HepG2 (cell line): Measurements from ENCODE around the gene CAMTA1. TPM values are rescaled to one million over a fixed set of nuclear protein-coding genes. Genes with fewer than 3 reads are reported as not detected.

Source experiments
- ATAC-seq: fragments of 200-7000 bp; cut with Tn5 transposase; 3 replicates; pipeline ENCODE4 v1.9.1; 2020; ENCODE audit warnings: mild to moderate bottlenecking, moderate library complexity
- BruUV-seq: library from RNA; stranded (reverse); fragments of 400-500 nt; replicated peaks from 2 replicates; lab custom pipeline; 2021; lab: Mats Ljungman, UMichigan
- CTCF ChIA-PET: fragments of 300-600 bp; formaldehyde crosslinking; extraction: SDS; loops from one replicate; lab custom pipeline; 2021; ENCODE audit warnings: low total read pairs, inconsistent platforms, low intra/inter-chr PET ratio; lab: Yijun Ruan, JAX
- POLR2A ChIA-PET: fragments of 350-600 bp; sonication (Branson Sonifier 250); formaldehyde crosslinking; loops from one replicate; lab custom pipeline; 2020; ENCODE audit warnings: antibody characterized with exemption, inconsistent platforms; lab: Yijun Ruan, JAX
- DNase-seq: peaks from one replicate; pipeline ENCODE4 v3.0.0-alpha.2; 2015; ENCODE audit warnings: low spot score
- FAIRE-seq: peaks from 3 replicates; lab custom pipeline; 2011; peaks lifted over from hg19 to GRCh38; lab: Jason Lieb, UNC
- H2AFZ ChIP-seq: one replicate; pipeline ENCODE4 v1.6.1; 2011; ENCODE audit warnings: low read length, inconsistent platforms
- H3K27ac ChIP-seq: fragments of 300-600 bp; 3 replicates; pipeline ENCODE4 v1.8.0; 2011; ENCODE audit warnings: mixed run types, mild to moderate bottlenecking, mixed read lengths, low read length, inconsistent platforms; ENCODE audit not compliant: insufficient read depth; ENCODE audit errors: extremely low read length
- H3K27me3 ChIP-seq, 2 experiments: fragments of 200-600 bp in 1 of 2; 2 replicates in 1 of 2; 3 replicates in 1 of 2; pipeline versions ENCODE4 v1.6.0 to v1.8.0; 2011; ENCODE audit warnings: low read length in 2 of 2, mild to moderate bottlenecking in 2 of 2, moderate library complexity in 2 of 2, inconsistent platforms in 1 of 2; ENCODE audit not compliant: insufficient read depth in 2 of 2, control insufficient read depth in 1 of 2
- H3K36me3 ChIP-seq, 2 experiments: fragments of 200-600 bp in 1 of 2; replicated peaks in 1 of 2; 2 replicates in 1 of 2; 3 replicates in 1 of 2; pipeline versions ENCODE4 v1.5.1 to v1.8.0; 2011; ENCODE audit warnings: low read length in 2 of 2, inconsistent platforms in 1 of 2; ENCODE audit not compliant: insufficient read depth in 2 of 2, control insufficient read depth in 1 of 2
- H3K4me1 ChIP-seq: 2 replicates; pipeline ENCODE4 v1.5.1; 2012; ENCODE audit warnings: low read length, inconsistent platforms; ENCODE audit not compliant: insufficient read depth
- H3K4me2 ChIP-seq: 2 replicates; pipeline ENCODE4 v1.6.0; 2011; ENCODE audit warnings: low read depth, low read length, inconsistent platforms
- H3K4me3 ChIP-seq, 3 experiments: fragments of 200-600 bp in 1 of 3; sonication (generic), shearing (Covaris generic) in 1 of 3; replicated peaks in 1 of 3; 2 replicates each; pipeline ENCODE4 v1.5.1; 2011 to 2016; ENCODE audit warnings: low read length in 3 of 3, inconsistent platforms in 2 of 3, low read depth in 2 of 3, mild to moderate bottlenecking in 2 of 3, control low read depth in 1 of 3, mixed read lengths in 1 of 3; ENCODE audit not compliant: insufficient read depth in 1 of 3
- H3K79me2 ChIP-seq: one replicate; pipeline ENCODE4 v1.6.1; 2011; ENCODE audit warnings: low read length, inconsistent platforms; ENCODE audit not compliant: insufficient read depth
- H3K9ac ChIP-seq: 2 replicates; pipeline ENCODE4 v1.6.0; 2011; ENCODE audit warnings: mild to moderate bottlenecking, low read depth, low read length, inconsistent platforms; ENCODE audit not compliant: insufficient read depth
- H3K9me3 ChIP-seq: 2 replicates; pipeline ENCODE4 v1.5.1; 2012; ENCODE audit warnings: mild to moderate bottlenecking, low read length
- H4K20me1 ChIP-seq: 2 replicates; pipeline ENCODE4 v1.6.0; 2011; ENCODE audit warnings: inconsistent platforms, mild to moderate bottlenecking, low read length, moderate library complexity; ENCODE audit not compliant: insufficient read depth
- CTCF ChIP-seq: sonication (generic); formaldehyde crosslinking; IDR thresholded peaks from 2 replicates; pipeline ENCODE4 v1.5.0; 2020; ENCODE audit warnings: mild to moderate bottlenecking, missing genetic modification reagents, moderate library complexity
- HMGXB3 ChIP-seq: sonication (generic); formaldehyde crosslinking; IDR thresholded peaks from 2 replicates; pipeline ENCODE4 v1.4.0; 2020; ENCODE audit warnings: missing genetic modification reagents, borderline replicate concordance
- HNF1A ChIP-seq, 2 experiments: sonication (generic) in 1 of 2; formaldehyde crosslinking in 1 of 2; IDR thresholded peaks; 2 replicates each; pipeline versions ENCODE4 v1.4.0 to v1.6.1; 2016 to 2020; ENCODE audit warnings: borderline replicate concordance in 1 of 2, low read depth in 1 of 2, mild to moderate bottlenecking in 1 of 2, missing genetic modification reagents in 1 of 2
- JUNB ChIP-seq: sonication (generic); formaldehyde crosslinking; IDR thresholded peaks from 2 replicates; pipeline ENCODE4 v1.8.0; 2022; ENCODE audit warnings: missing genetic modification reagents, mild to moderate bottlenecking, borderline replicate concordance
- KDM2A ChIP-seq: sonication (generic); formaldehyde crosslinking; IDR thresholded peaks from 2 replicates; pipeline ENCODE4 v1.4.0; 2020; ENCODE audit warnings: low read depth, missing genetic modification reagents, borderline replicate concordance
- MAZ ChIP-seq, 2 experiments: sonication (generic) in 1 of 2; formaldehyde crosslinking in 1 of 2; IDR thresholded peaks; 2 replicates each; pipeline versions ENCODE4 v1.5.0 to v1.6.1; 2012 to 2020; ENCODE audit warnings: low read depth in 2 of 2, mild to moderate bottlenecking in 2 of 2, borderline replicate concordance in 1 of 2, improper control_type of control experiment in 1 of 2, low read length in 1 of 2, missing genetic modification reagents in 1 of 2, moderate library complexity in 1 of 2
- SAFB2 ChIP-seq: sonication (generic); formaldehyde crosslinking; IDR thresholded peaks from 2 replicates; pipeline ENCODE4 v1.5.1; 2020; ENCODE audit warnings: missing genetic modification reagents, low read depth, mild to moderate bottlenecking, borderline replicate concordance
- SALL2 ChIP-seq: sonication (generic); formaldehyde crosslinking; IDR thresholded peaks from 2 replicates; pipeline ENCODE4 v1.8.1; 2023; ENCODE audit warnings: mild to moderate bottlenecking, missing genetic modification reagents, inconsistent platforms
- STAG1 ChIP-seq: sonication (generic); formaldehyde crosslinking; IDR thresholded peaks from 2 replicates; pipeline ENCODE4 v1.4.0; 2020; ENCODE audit warnings: missing genetic modification reagents
- ZNF598 ChIP-seq: sonication (generic); formaldehyde crosslinking; IDR thresholded peaks from 2 replicates; pipeline ENCODE4 v1.5.1; 2020; ENCODE audit warnings: mild to moderate bottlenecking, missing genetic modification reagents, borderline replicate concordance
- ZNF670 ChIP-seq: sonication (generic); formaldehyde crosslinking; IDR thresholded peaks from 2 replicates; pipeline ENCODE4 v1.8.0; 2022; ENCODE audit warnings: mild to moderate bottlenecking, missing genetic modification reagents, borderline replicate concordance
- WGBS: methylation state at CpG from one replicate; pipeline ENCODE4 v1.1.6; 2017; ENCODE audit warnings: low lambda C conversion rate; 5-methylcytosine and 5-hydroxymethylcytosine counted together
- in situ Hi-C: cut with HindIII; loops from 2 replicates; pipeline ENCODE4 v1.10.0; 2017; ENCODE audit warnings: low pct_unique_long_range_greater_than_20kb; ENCODE audit not compliant: extremely low pct_ligation_motif_present
- intact Hi-C: fragments of 100-400 bp; cut with micrococcal nuclease; formaldehyde crosslinking; loops from one replicate; pipeline ENCODE4 v1.10.0; 2022; ENCODE audit not compliant: unreplicated experiment
- polyA plus RNA-seq, 8 experiments: library from polyadenylated mRNA; depleted of rRNA in 3 of 8; stranded (reverse) in 7 of 8; unstranded in 1 of 8; fragments of >200 nt; fragmentation: Illumina TruSeq in 4 of 8; extraction: Trizol in 4 of 8; gene quantifications; 2 replicates each; pipeline versions ENCODE4 v1.2.1 to v1.2.3, GENCODE V29; 2011 to 2016; ENCODE audit warnings: low read depth in 4 of 8, missing spikeins in 1 of 8, mixed read lengths in 1 of 8; ENCODE audit not compliant: insufficient read depth in 1 of 8
- total RNA-seq, 5 experiments: library from RNA; depleted of rRNA; stranded (reverse); fragments of >200 nt; fragmentation: Illumina TruSeq; extraction: Trizol; gene quantifications; 2 replicates each; pipeline ENCODE4 v1.2.3, GENCODE V29; 2016; ENCODE audit warnings: low read depth in 1 of 5

The CAMTA1 gene
- total and polyA plus RNA-seq, 2 of the 13 experiments (the other 11 are each of a cell fraction or from before 2014, with no cell fraction given) = 25.0 to 36.4 TPM

GRCh38 chr1:7459914-7460313, 674.7 kb downstream of the CAMTA1 start (continued):
- TF ChIP-seq JUNB (CRISPR knock-in tag) = no peak
- TF ChIP-seq ZNF598 = no peak
- no peak for TF ChIP-seq ZNF670
- TF ChIP-seq, all 625 proteins: peak for 0

- DNase-seq (no peak), FAIRE-seq (no peak), ATAC-seq (peak; percentile 78)
- intact Hi-C loops (no loop called here), in situ Hi-C loops (no loop called here)
- POLR2A ChIA-PET = no interaction called here
- peaks cover 8 to 40% of the 10 kb centered on the region in 2 experiments; a peak in 4 of 5 replicates for H3K27me3 ChIP-seq
- H4K20me1 ChIP-seq = no peaks in the 10 kb centered on the region
- no peaks in the 10 kb centered on the region for H3K36me3 ChIP-seq
- no TSS peak for BruUV-seq
- no peak overlapping the region for H3K9ac ChIP-seq
- no peaks in the 10 kb centered on the region for H3K9me3 ChIP-seq
- WGBS = 0% methylated on average over 4 of the region's 6 CpGs
- H3K4me3 ChIP-seq = no peak overlapping the region
- H3K4me2 ChIP-seq = no peak overlapping the region
- CTCF ChIA-PET = no interaction called here
- no peak overlapping the region for H3K27ac ChIP-seq
- H2AFZ ChIP-seq = no peak overlapping the region
- no peaks in the 10 kb centered on the region for H3K4me1 ChIP-seq
- no peaks in the 10 kb centered on the region for H3K79me2 ChIP-seq
- TF ChIP-seq SALL2 (CRISPR knock-in tag) (no peak), MAZ (IDR thresholded peaks at IDR 0.05; ENCODE audit: borderline replicate concordance, low read depth, low read length) (no peak), MAZ (CRISPR knock-in tag; IDR thresholded peaks at IDR 0.05; ENCODE audit: low read depth) (no peak), CTCF (CRISPR knock-in tag) (peak; percentile 39; the same call in 1 of the 2 replicates), SAFB2 (CRISPR knock-in tag) (no peak), HMGXB3 (no peak), STAG1 (CRISPR knock-in tag) (peak; percentile 36; the same call in 1 of the 2 replicates), KDM2A (no peak), HNF1A (IDR thresholded peaks at IDR 0.05; ENCODE audit: low read depth) (no peak), HNF1A (CRISPR knock-in tag; IDR thresholded peaks at IDR 0.05; ENCODE audit: borderline replicate concordance) (no peak)
These were observed 675.6 kb downstream of the CAMTA1 start for GRCh38 chr1:7460807-7461206.
